ENCODE measurements around the gene ARID2.

The ARID2 gene

DNA sequence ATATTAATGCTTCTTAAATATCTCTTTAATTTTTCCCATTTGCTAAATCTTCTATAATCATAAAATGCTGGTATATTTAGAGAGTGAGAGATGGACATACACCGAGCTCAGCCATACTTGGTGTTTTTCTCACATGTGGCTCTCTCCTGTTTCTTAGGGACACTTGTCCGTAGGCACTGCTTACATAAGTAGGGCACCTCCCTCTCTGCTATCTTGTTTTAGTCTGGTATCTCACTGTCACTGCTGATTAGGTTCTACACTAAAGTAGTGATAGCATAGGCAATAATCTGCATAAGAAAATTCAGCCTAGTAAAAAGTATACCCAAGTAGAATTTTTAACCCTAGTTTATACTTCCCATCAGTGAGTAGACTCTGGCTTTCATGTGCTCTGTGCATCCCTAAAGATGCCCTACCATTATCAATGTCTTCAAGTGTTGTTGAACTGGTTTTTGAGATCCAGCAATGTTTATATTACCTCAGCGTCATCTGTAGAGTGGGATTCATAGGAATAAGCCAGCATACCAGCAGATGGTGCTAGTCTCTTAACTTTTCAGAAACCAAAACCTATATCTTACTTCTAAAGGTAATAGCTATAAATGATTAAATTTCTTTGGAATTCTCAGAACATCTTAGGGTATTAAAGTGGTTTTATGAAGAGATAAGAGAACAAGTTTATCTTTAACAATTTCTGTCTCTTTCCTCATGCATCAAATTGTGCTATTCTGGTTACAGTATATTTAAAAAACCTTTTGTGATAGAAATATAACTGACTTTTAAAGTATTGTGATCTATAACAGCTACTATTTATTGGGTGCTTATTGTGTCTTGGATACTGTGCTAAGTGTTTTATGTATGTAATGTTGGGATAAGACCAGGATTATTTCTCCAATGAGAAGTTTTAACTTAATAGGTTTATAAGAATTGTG is 32.9 kb downstream of the ARID2 start:
- DNase-seq (ENCODE audit: low read depth in 2 of 3, low spot score in 2 of 3): no peak

DNA sequence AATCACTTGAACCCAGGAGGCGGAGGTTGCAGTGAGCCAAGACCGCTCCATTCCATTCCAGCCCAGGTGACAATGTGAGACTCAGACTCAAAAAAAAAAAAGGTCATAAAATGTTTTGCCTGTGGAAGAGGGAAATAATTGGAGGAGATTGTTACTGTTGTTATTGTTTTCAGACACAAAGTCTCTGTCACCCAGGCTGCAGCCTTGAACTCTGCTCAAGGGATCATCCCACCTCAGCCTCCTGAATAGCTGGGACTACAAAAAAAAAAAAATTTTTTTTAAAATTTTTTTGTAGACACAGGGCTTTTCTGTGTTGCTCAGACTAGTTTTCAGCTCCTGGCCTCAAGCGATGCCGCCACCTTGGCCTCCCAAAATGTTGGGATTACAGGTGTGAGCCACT is 33.9 kb downstream of the ARID2 start:
- no peak for DNase-seq (ENCODE audit: low read depth in 2 of 3, low spot score in 2 of 3)

DNA sequence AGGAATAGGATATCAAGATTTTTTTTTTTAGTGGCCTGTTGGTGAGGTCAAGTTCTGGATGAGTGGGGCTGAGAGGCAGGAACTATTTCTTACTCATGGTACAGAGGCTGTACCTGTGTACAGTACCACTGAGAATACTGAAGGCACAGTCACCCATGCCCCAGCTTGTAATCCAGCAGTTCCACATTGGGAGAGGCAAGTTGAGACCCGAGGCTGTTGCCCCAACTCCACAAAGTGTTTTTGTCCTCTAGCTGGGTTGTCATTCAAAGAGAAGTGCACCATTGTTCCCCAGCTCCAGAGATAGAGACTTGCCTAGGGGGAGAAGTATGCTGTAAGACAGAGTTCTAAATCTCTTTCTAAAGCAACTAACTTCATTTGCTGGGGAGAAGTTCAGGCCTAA is 38.7 kb downstream of the ARID2 start:
- DNase-seq (ENCODE audit: low read depth in 2 of 3, low spot score in 2 of 3): no peak

DNA sequence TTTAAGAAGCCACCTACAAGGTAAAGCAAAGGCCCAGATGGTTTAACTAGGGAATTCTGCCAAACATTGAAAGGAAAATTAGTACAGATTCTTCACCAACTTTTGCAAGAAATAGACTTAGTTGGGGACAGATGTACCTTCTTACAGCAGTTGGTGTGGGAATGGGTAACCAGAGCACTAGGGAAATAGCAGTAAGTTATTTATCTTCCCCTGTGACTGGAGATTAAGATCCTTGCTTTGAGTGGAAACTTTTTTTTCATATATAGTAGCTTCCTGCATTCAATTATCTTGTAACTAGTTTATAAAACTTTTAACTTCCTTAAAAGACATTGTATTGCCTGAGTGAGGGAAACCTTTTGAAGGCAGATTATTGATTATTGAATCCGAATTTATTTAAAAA is 44.2 kb downstream of the ARID2 start:
- DNase-seq (ENCODE audit: low read depth in 2 of 3, low spot score in 2 of 3): no peak

DNA sequence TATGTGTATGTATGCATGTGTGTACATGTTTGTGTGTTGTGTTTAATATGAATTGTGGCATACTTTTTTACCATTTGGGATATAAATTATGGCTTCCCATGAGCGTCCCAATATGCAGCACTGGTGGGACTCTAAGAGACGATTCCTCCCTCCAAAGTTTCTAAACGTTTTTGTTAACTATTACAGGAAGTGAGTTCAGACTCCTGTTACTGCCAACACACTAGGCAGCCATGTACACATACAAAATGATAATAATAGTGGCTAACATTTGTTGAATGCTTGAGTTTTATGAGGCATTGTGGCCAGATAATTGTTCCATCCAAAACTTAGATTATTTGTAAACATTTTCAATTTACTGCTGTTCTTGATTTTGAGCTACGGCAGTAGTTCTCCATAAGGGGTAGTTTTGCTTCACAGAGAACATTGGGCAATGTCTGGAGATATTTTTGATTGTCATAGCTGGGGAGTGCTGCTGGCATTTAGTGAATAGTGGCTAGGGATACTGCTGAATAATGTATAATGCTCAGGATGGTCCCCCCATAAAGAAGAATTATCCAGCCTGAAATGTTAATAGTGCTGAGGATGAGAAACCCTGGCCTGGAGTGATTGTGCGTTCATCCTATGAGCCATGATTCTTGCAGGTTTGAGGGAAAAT is 45.1 kb downstream of the ARID2 start:
- no peak for DNase-seq (ENCODE audit: low read depth in 2 of 3, low spot score in 2 of 3)

DNA sequence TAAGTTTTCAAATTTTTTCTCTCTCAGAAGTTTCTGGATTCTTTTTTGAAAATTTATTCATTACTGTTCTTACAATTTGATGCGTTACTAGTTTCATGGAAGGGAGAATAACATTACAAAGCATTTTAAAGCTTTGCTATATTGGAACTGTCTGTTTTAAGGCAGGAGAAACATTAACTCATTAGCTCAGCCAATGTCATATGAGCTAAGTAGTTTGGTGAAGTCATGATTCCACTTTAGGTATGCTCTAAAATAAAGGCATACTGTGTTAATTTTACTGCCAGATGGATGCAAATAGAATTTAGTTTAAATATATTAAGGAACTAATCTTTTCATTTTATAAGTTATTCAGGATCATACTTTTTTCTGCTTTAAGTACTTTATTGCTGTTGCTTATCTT is 46.0 kb downstream of the ARID2 start:
- no peak for DNase-seq (ENCODE audit: low read depth in 2 of 3, low spot score in 2 of 3)

DNA sequence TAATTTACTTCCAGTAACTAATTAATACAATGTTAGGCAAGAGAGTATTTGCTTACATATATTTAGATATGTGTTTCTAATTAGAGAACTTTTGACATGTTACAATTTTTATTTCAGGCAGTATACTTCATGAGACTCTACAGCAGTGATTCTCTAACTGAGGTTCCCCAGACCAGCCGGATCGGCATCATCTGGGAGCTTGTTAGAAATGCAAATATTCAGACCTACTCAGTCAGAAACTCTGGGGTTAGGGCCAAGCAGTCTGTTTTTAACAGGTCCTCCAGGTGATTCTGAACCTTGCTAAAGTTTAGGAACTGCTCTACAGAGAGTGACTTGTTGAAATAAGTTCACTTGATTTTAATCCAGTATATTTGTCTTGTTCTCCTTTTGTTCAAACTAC is 46.5 kb downstream of the ARID2 start:
- no peak for DNase-seq (ENCODE audit: low read depth in 2 of 3, low spot score in 2 of 3)

DNA sequence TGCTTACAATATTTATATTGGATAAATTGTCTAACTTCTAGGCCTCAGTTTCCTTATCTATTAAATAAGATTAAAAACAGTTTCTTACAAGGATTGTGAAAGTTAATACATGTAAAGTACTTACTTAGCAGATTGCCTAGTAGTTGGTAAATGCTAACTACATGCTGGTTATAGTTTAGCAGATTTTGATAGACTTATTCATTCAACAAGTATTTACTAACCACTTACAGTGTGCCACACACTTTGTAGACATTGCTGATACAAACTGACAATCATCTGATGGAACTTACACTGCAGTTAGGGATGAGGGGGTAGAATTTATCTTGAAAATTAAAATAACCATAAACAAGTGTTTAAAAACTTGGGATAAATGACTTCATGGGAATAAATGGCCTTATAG is 50.4 kb downstream of the ARID2 start:
- no peak for DNase-seq (ENCODE audit: low read depth in 2 of 3, low spot score in 2 of 3)

DNA sequence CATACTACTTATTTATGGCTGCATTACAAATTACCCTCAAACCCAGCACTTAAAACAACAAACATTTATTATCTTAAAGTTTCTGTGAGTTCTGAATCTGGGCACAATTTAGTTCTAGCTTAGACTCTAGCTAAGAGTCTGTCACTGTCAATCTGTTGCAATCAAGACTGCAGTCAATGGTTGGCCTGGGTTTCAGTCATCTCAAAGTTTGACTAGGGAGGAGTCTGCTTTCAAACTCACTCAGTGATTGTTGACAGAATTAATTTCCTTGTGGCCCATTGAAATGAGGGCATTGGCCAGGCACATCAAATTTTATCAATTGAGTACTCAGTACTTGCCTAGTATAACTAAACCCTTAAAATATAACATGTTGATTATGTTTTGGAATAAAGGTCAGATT is 51.6 kb downstream of the ARID2 start:
- DNase-seq (ENCODE audit: low read depth in 2 of 3, low spot score in 2 of 3): no peak

DNA sequence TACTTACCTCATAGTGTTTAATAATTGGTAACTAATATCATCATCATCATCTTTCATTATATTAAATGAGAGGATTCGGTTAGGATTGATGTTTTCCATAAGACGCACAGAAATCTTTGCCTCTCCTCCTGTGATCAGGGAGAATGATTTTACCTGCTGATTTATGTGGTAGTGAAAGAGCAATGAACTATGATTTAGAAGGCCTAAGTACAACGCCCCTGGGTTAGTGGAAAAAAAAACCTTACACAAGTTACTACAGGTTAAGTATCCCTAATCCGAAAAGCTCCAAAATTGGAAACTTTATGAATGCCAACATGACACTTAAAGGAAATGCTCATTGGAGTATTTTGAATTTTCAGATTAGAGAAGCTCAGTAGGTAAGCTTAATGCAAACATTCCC is 55.8 kb downstream of the ARID2 start:
- no peak for DNase-seq (ENCODE audit: low read depth in 2 of 3, low spot score in 2 of 3)

DNA sequence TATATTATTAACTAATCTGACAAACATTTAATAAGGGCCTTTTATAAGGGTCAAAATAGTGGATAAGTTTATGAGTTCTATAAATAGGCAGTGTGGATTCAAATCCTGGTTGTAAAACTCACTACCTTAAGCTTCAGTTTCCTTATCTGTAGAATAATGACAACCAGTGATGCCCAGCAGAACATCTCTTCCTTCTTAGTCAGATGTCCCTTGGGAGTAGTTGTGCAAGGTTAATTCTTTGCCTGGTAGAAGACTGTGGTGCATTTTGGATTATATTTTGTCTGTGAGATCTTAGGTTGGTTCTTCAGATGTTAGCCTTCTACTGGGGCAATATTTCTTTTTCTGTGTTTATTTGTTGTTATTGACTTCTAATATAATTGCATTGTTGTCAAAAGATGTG is 59.5 kb downstream of the ARID2 start:
- no peak for DNase-seq (ENCODE audit: low read depth in 2 of 3, low spot score in 2 of 3)

DNA sequence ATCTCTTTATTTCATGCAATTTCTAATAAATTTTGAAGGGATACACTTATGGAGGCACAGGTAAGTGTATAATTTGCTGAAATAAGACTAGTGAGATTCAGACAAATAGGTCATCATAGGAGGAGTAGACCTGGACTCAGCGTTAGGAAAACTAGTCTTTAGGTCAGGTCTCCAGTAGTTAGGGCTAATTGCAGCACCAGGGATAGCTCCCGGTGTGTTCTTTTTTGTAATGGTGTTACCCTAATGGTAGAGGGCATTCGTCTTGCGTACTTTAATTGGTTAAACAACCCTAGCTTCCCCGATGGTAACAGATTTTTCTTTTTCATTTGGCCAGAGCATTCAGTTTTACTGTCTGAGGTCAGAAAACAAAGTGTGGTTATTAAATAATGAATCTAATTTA is 64.9 kb downstream of the ARID2 start:
- no peak for DNase-seq (ENCODE audit: low read depth in 2 of 3, low spot score in 2 of 3)

DNA sequence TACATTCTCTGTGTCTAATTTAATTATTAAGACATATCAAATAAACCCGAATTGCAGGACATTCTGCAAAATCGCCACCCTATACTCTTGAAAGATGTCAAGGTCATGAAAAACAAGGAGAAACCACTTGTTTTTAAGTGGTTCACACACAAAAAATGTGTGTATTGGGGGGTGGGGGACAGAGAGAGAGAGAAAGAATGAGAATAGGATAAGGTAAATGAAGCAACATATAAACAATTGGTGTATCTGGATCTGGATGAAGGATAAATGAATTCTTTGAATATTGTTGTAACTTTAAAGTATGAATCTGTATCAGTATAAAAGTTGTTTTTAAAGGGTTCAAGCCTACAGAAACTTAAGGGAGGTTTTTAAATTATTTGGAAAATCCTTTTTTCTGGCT is 72.1 kb downstream of the ARID2 start:
- DNase-seq (ENCODE audit: low read depth in 2 of 3, low spot score in 2 of 3): no peak

DNA sequence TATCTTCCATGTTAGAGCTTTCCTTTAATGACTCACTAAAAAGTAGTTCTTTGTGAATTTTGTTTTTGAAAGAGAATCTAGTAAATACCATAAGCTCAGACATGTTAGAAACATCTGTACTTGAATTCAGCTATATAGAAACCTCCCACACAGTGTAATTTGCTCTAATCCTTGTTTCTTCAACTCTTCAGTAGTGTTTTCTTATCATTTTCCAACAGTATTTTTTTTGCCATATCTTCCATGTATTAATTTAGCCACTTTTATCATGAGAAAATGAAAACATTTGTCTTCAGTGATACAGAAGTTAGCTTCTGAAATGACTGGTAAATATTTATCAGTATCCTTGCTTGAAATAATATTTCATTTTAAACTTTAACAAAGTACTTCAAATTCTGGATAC is 73.6 kb downstream of the ARID2 start:
- no peak for DNase-seq (ENCODE audit: low read depth in 2 of 3, low spot score in 2 of 3)

DNA sequence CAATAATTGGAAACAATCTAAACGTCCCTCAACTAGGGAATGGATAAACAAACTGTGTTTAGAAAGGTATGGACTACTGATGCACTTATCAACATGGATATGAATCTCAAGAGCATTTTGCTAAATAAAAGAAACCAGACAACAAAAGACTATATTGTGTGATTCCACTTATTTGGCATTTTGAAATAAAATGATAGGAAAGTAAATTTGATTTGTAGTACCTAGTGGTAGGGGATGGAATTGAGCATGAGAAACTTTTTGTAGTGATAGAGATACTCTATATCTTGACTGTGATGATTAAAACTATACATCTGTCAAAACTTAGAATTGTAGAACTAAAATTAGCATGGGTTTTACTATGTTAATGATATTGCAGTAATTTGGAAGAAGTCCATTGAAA is 87.1 kb downstream of the ARID2 start:
- no peak for DNase-seq (ENCODE audit: low read depth in 2 of 3, low spot score in 2 of 3)

DNA sequence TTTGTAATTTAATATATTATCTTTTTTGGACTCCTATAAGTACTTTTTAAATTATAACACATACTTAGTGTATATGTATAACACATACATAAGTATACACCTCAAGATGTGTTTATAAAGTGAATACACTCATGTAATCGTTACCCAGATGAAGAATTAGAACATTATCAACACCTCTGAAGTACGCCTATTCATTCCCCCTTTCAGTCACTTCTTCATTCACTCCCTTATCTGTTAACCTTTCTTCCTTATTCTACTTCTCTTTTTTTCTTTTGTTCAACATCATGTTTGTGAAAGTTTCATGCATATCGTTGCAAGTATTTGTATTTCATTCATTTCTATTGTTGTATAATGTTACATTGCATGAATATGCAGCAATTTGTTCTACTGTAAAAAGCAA is 98.5 kb downstream of the ARID2 start:
- DNase-seq (ENCODE audit: low read depth in 2 of 3, low spot score in 2 of 3): no peak

DNA sequence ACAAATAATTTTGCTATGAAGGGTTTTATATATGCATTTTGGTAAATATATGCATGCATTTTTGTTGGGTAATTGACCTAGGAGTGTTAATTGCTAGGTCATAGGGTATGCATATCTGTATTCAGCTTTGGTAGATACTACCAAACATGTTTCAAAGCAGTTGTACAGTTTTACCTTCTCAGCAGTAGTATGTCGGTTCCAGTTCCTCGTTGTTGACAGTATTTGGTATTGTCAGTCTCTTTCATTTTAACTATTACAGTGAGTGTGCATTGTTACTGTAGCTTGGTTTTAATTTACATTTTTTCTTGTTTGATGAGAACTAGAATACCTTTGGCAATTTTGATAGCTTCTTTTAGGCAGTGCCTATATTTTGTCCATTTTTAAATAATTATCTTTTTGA is 98.9 kb downstream of the ARID2 start:
- DNase-seq (ENCODE audit: low read depth in 2 of 3, low spot score in 2 of 3): no peak

DNA sequence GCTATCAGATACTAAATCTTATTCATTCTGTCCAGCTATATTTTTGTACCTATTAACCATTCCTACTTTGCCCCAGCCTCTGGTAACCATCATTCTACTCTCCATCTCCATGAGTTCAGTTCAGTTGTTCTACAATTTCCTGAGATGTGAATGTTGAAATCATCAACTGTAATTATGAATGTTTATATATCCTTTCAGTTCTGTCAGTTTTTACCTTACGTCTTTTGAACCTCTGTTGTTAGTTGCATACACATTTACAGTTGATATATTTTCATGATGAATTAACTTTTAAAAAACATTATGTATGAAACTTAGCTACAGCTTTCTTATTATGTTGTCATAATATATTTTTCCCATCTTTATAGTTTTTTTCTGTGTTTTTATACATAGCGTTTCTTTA is 102.1 kb downstream of the ARID2 start:
- no peak for DNase-seq (ENCODE audit: low read depth in 2 of 3, low spot score in 2 of 3)

DNA sequence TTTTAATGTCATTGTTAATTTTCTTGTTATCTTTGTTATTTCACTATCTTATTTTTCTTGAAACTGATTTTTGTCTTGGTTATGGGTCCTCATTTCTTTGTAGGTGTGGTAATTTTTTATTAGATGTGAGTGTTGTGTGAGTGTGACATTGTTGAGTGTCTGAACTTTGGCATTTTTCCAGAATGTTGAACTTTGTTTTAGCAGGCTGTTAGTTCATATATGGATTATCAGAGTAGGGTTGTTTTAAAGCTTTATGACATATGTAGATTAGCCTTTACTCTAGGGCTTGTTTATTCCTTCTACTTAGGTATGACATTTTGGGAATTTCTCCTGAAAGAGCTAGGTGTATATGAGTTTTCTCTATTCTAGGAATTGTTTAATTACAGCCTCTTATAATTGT is 103.9 kb downstream of the ARID2 start:
- no peak for DNase-seq (ENCODE audit: low read depth in 2 of 3, low spot score in 2 of 3)

DNA sequence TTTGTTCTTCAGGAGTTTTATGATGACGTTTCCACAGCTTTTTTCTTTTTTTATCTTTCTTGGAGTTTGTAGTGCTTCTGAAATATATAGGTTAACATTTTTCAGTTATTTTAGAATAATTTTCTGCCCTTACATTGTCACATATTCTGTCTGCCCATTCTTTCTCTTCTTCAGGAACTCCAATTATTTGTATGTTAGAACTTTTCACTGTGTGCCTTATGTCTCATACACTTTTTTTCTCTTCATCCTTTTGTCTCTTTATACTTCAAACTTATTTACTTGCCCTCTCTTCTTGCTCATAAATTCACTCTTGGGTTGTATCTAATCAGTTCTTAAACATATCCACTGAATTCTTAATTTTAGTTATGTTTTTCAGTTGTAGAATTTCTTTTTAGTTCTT is 105.3 kb downstream of the ARID2 start:
- DNase-seq (ENCODE audit: low read depth in 2 of 3, low spot score in 2 of 3): no peak

DNA sequence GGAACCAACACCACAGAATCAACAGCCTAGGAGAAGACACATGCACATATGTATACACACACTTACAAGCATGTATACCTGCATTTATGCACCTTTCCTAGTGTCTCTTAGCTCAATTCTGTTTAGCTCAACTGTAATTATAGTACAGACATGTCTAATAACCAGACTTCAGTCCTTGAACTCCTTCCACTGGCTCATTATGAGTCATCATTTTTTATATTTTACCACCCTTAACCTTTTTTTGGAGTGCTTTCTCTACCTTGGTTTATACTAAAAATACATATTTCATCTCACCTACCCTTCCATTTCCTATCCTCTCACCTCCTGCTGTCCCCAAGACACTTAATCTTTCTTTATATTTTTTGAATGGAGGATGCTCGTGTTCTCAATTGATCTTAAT is 110.4 kb downstream of the ARID2 start:
- no peak for DNase-seq (ENCODE audit: low read depth in 2 of 3, low spot score in 2 of 3)

DNA sequence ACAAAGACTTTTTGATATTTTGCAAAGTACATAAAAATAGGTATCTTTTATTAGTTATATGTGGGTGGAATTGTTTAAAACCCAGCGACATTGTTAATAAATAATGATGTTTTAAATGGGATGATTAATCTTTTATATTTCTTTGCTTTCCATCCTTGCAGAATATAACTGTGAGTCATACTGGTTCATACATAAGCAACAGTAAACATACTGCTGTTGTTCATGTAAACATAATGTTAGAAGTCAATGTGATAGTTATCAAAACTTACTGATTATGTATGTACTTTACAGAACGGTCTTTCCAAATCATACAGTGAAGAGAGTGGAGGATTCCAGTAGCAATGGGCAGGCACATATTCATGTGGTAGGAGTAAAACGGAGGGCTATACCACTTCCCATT is 119.8 kb downstream of the ARID2 start:
- DNase-seq (ENCODE audit: low read depth in 2 of 3, low spot score in 2 of 3): no peak

DNA sequence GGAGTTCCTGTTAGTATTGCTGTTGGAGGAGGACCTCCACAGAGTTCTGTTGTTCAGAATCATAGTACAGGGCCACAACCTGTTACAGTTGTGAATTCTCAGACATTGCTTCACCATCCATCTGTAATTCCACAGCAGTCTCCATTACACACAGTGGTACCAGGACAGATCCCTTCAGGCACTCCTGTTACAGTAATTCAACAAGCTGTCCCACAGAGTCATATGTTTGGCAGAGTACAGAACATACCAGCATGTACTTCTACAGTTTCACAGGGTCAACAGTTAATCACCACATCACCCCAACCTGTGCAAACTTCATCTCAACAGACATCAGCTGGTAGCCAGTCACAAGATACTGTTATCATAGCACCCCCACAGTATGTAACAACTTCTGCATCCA is 120.8 kb downstream of the ARID2 start:
- no peak for DNase-seq (ENCODE audit: low read depth in 2 of 3, low spot score in 2 of 3)
